ENCODE data around the gene MED13L.

MED13L gene

GRCh38 chr12:116092776-116093175 lies 184.7 kb downstream of the MED13L start:
- DNase-seq, result no peak

GRCh38 chr12:116092162-116092561 lies 185.3 kb downstream of the MED13L start:
- DNase-seq, result no peak

GRCh38 chr12:116091579-116091978 lies 185.9 kb downstream of the MED13L start:
- DNase-seq, result no peak

GRCh38 chr12:116090516-116090915 lies 187.0 kb downstream of the MED13L start:
- DNase-seq, result no peak

- DNase-seq, result no peak
Observed at GRCh38 chr12:116089080-116089479, 188.4 kb downstream of the MED13L start.

- DNase-seq, result no peak
Observed at GRCh38 chr12:116087962-116088361, 189.5 kb downstream of the MED13L start.

GRCh38 chr12:116087399-116087798 lies 190.1 kb downstream of the MED13L start:
- DNase-seq, result no peak

- no peak for DNase-seq
Observed at GRCh38 chr12:116080415-116080814, 197.1 kb downstream of the MED13L start.

- no peak for DNase-seq
Observed at GRCh38 chr12:116078396-116078795, 199.1 kb downstream of the MED13L start.

- no peak for DNase-seq
Observed at GRCh38 chr12:116077431-116077830, 200.1 kb downstream of the MED13L start.

- no peak for DNase-seq
Observed at GRCh38 chr12:116076399-116076798, 201.1 kb downstream of the MED13L start.

GRCh38 chr12:116074686-116075085 lies 202.8 kb downstream of the MED13L start:
- no peak for DNase-seq

GRCh38 chr12:116071555-116072230 lies 205.8 kb downstream of the MED13L start:
- DNase-seq, result no peak

- no peak for DNase-seq
Observed at GRCh38 chr12:116070444-116070843, 207.0 kb downstream of the MED13L start.

GRCh38 chr12:116069943-116070342 lies 207.6 kb downstream of the MED13L start:
- DNase-seq, result no peak

- DNase-seq, result no peak
Observed at GRCh38 chr12:116068853-116069252, 208.6 kb downstream of the MED13L start.

- DNase-seq, result no peak
Observed at GRCh38 chr12:116068371-116068770, 209.1 kb downstream of the MED13L start.

GRCh38 chr12:116067892-116068291 lies 209.6 kb downstream of the MED13L start:
- peak in 1 of 56 donors; percentile 16 for DNase-seq

GRCh38 chr12:116066381-116067230 lies 210.9 kb downstream of the MED13L start:
- peak in 2 of 56 donors; percentile 4 to 8 for DNase-seq

- no peak for DNase-seq
Observed at GRCh38 chr12:116065606-116066005, 211.9 kb downstream of the MED13L start.

- DNase-seq, result no peak
Observed at GRCh38 chr12:116064493-116064892, 213.0 kb downstream of the MED13L start.

- DNase-seq, result no peak
Observed at GRCh38 chr12:116062698-116063097, 214.8 kb downstream of the MED13L start.

GRCh38 chr12:116060764-116061163 lies 216.7 kb downstream of the MED13L start:
- no peak for DNase-seq
